Panc1 (cell line): ENCODE measurements around the gene RELA. TPM values are rescaled to one million over a fixed set of nuclear protein-coding genes. Genes with fewer than 3 reads are reported as not detected.

Experiments
- ATAC-seq: fragments of 200-7000 bp; cut with Tn5 transposase; 2 replicates; pipeline ENCODE4 v1.9.1; 2020; ENCODE audit warnings: mild to moderate bottlenecking, moderate library complexity
- BruUV-seq: library from RNA; stranded (reverse); fragments of 400-500 nt; replicated peaks from 2 replicates; lab custom pipeline; 2021; lab: Mats Ljungman, UMichigan
- CTCF ChIA-PET: fragments of 300-600 bp; sonication (Branson Sonifier 250); formaldehyde crosslinking; loops from one replicate; lab custom pipeline; 2022; ENCODE audit warnings: antibody characterized with exemption; lab: Charles Lee
- POLR2A ChIA-PET: fragments of 300-600 bp; sonication (Branson Sonifier 250); formaldehyde crosslinking; loops from one replicate; lab custom pipeline; 2022; ENCODE audit warnings: antibody characterized with exemption; lab: Charles Lee
- DNase-seq: peaks from one replicate; pipeline ENCODE4 v3.0.0-alpha.2; 2010; ENCODE audit warnings: low read depth, low spot score
- H3K27ac ChIP-seq: 2 replicates; pipeline ENCODE4 v1.5.1; 2011; ENCODE audit warnings: mild to moderate bottlenecking, low read length, inconsistent platforms
- H3K27me3 ChIP-seq: fragments of 200-500 bp; sonication (Bioruptor generic); 2 replicates; pipeline ENCODE4 v1.6.0; 2014; ENCODE audit warnings: low read length, inconsistent platforms; ENCODE audit not compliant: control insufficient read depth, insufficient read depth
- H3K36me3 ChIP-seq: fragments of 200-500 bp; sonication (Bioruptor generic); 2 replicates; pipeline ENCODE4 v1.5.1; 2014; ENCODE audit warnings: inconsistent platforms, mild to moderate bottlenecking, low read length, moderate library complexity; ENCODE audit not compliant: control insufficient read depth, insufficient read depth
- H3K4me1 ChIP-seq: 2 replicates; pipeline ENCODE4 v1.5.1; 2011; ENCODE audit warnings: inconsistent platforms, mild to moderate bottlenecking, low read length, moderate library complexity; ENCODE audit not compliant: control insufficient read depth, insufficient read depth
- H3K4me3 ChIP-seq, 2 experiments: 2 replicates each; pipeline ENCODE4 v1.5.1; 2011 to 2012; ENCODE audit warnings: low read depth in 2 of 2, low read length in 2 of 2, mild to moderate bottlenecking in 2 of 2, inconsistent platforms in 1 of 2, moderate library complexity in 1 of 2
- H3K9me3 ChIP-seq: fragments of 200-500 bp; sonication (Bioruptor generic); 2 replicates; pipeline ENCODE4 v1.5.1; 2014; ENCODE audit warnings: low read depth, mild to moderate bottlenecking, inconsistent platforms, low read length, moderate library complexity; ENCODE audit not compliant: control insufficient read depth, insufficient read depth
- CTCF ChIP-seq: fragments of 450-650 bp; IDR thresholded peaks from 2 replicates; pipeline ENCODE4 v1.5.1; 2017; ENCODE audit warnings: mild to moderate bottlenecking
- POLR2AphosphoS5 ChIP-seq: IDR thresholded peaks from 2 replicates; pipeline ENCODE4 v1.6.1; 2012; ENCODE audit warnings: mild to moderate bottlenecking, low read depth, low read length, moderate library complexity
- REST ChIP-seq, 2 experiments: IDR thresholded peaks; 2 replicates each; pipeline ENCODE4 v1.6.1; 2011 to 2012; ENCODE audit warnings: low read depth in 2 of 2, control low read depth in 1 of 2, low read length in 1 of 2, mild to moderate bottlenecking in 1 of 2, moderate library complexity in 1 of 2; ENCODE audit not compliant: insufficient read depth in 1 of 2
- SIN3A ChIP-seq: IDR thresholded peaks from 2 replicates; pipeline ENCODE4 v1.6.1; 2012; ENCODE audit warnings: low read depth, mild to moderate bottlenecking, low read length, moderate library complexity, borderline replicate concordance; ENCODE audit not compliant: insufficient read depth
- TCF7L2 ChIP-seq: IDR thresholded peaks from 2 replicates; pipeline ENCODE4 v1.6.1; 2011; ENCODE audit warnings: mild to moderate bottlenecking, low read depth, low read length, inconsistent platforms
- in situ Hi-C: cut with HindIII; loops from 2 replicates; pipeline ENCODE4 v1.10.0; 2016; ENCODE audit warnings: low sequenced_read_pairs, low pct_unique_long_range_greater_than_20kb
- intact Hi-C: fragments of 100-400 bp; cut with micrococcal nuclease; formaldehyde crosslinking; loops from one replicate; pipeline ENCODE4 v1.10.0; 2022; ENCODE audit not compliant: unreplicated experiment
- total RNA-seq: library from RNA; stranded (reverse); gene quantifications from one replicate; pipeline ENCODE4 v1.2.1, GENCODE V29; 2021; ENCODE audit not compliant: unreplicated experiment

Gene RELA
- total RNA-seq, 1 experiment from 2014 or later: 141 TPM

- in situ Hi-C loops: no loop called here
- Histone ChIP-seq H3K36me3 (no peaks in the 10 kb centered on the region), H3K27ac (no peak overlapping the region), H3K4me3 (no peak overlapping the region), H3K27me3 (no peaks in the 10 kb centered on the region), H3K4me1 (peaks cover 9% of the 10 kb centered on the region; the same call in 1 of the 2 replicates), H3K9me3 (no peaks in the 10 kb centered on the region)
- no TSS peak for BruUV-seq
- ChIA-PET POLR2A (interaction anchor here (0.7 kb wide), 1 partner anchor 221 kb away, joined by 4 read pairs; no protein-coding TSS in a partner anchor), CTCF (no interaction called here)
- TF ChIP-seq SIN3A (no peak), CTCF (no peak), TCF7L2 (no peak), REST (IDR thresholded peaks at IDR 0.05; ENCODE audit: insufficient read depth in 1 of 2, low read depth in 2 of 2, low read length in 1 of 2) (no peak), POLR2AphosphoS5 (no peak)
- no peak for ATAC-seq
- intact Hi-C loops: no loop called here
- no peak for DNase-seq
These were observed 17.9 kb downstream of the RELA start for GRCh38 chr11:65644837-65645236.

GRCh38 chr11:65643971-65644370 is 18.7 kb downstream of the RELA start:
- Histone ChIP-seq H3K4me1 (peaks cover 8% of the 10 kb centered on the region; the same call in 1 of the 2 replicates), H3K27me3 (no peaks in the 10 kb centered on the region), H3K36me3 (no peaks in the 10 kb centered on the region), H3K27ac (no peak overlapping the region), H3K9me3 (no peaks in the 10 kb centered on the region), H3K4me3 (no peak overlapping the region)
- no peak for ATAC-seq
- intact Hi-C loops (no loop called here), in situ Hi-C loops (no loop called here)
- ChIA-PET CTCF (no interaction called here), POLR2A (interaction anchor here (0.7 to 0.9 kb wide), 2 partner anchors 83 to 220 kb away, joined by 4 to 5 read pairs; no protein-coding TSS in a partner anchor)
- TF ChIP-seq REST (IDR thresholded peaks at IDR 0.05; ENCODE audit: insufficient read depth in 1 of 2, low read depth in 2 of 2, low read length in 1 of 2): no peak
- TF ChIP-seq POLR2AphosphoS5: no peak
- TF ChIP-seq TCF7L2: no peak
- no peak for TF ChIP-seq SIN3A
- no peak for TF ChIP-seq CTCF
- no peak for DNase-seq
- BruUV-seq: no TSS peak
